ENCODE data around the gene PPP6R3. TPM values are rescaled to one million over a fixed set of nuclear protein-coding genes. Genes with fewer than 3 reads are reported as not detected.

The PPP6R3 gene
- total and polyA plus RNA-seq, 2 of the 13 experiments (the other 11 are each of a cell fraction or from before 2014, with no cell fraction given) = 41.2 to 83.4 TPM

DNA sequence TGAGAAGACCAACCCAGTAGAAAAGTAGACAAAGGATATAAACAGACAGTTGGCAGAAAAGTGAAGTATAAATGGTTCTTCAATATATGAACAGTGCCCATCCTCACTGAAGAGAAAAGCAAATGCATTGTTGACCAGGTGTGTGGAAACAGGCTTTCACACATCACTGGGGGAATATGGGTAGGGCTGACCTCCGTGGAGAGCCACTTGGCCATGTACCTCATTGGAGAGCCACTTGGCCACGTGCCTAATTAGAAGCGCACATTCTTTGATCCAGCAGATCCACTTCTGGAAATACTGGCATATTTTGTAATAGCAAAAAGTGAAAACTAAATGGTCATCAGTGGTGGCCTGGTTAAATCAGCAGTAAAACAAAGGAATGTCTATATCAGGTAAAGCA, 43.2 kb downstream of the PPP6R3 start:
- 95% methylated on average over 3 of the region's 3 CpGs for WGBS (ENCODE audit: low lambda C conversion rate)
- POLR2A ChIA-PET = no interaction called here
- CTCF ChIA-PET (ENCODE audit: low intra/inter-chr PET ratio, low total read pairs) = no interaction called here

More for the DNA sequence above, 43.2 kb downstream of the PPP6R3 start:
- H3K36me3 ChIP-seq (replicated peaks in 1 of 2; ENCODE audit: control insufficient read depth in 1 of 2, insufficient read depth in 2 of 2, low read length in 2 of 2) = peaks cover 0 to 3% of the 10 kb centered on the region in 2 experiments; a peak in 2 of 5 replicates
- no TSS peak for BruUV-seq (replicated peaks)
- no peak for FAIRE-seq
- H3K27me3 ChIP-seq (ENCODE audit: control insufficient read depth in 1 of 2, insufficient read depth in 2 of 2, low read length in 2 of 2) = no peaks in the 10 kb centered on the region
- H3K4me2 ChIP-seq (ENCODE audit: low read depth, low read length) = no peak overlapping the region
- DNase-seq (ENCODE audit: low spot score) = no peak
- H3K9ac ChIP-seq (ENCODE audit: insufficient read depth, low read depth, low read length) = no peak overlapping the region
- H3K79me2 ChIP-seq (ENCODE audit: insufficient read depth, low read length) = peaks cover 98% of the 10 kb centered on the region
- no peaks in the 10 kb centered on the region for H3K9me3 ChIP-seq (ENCODE audit: low read length)
- intact Hi-C loops (cut with micrococcal nuclease; ENCODE audit: unreplicated experiment) = no loop called here
- peaks cover 72% of the 10 kb centered on the region for H4K20me1 ChIP-seq (ENCODE audit: insufficient read depth, low read length)
- peaks cover 16% of the 10 kb centered on the region for H3K4me1 ChIP-seq (ENCODE audit: insufficient read depth, low read length)
- no peak overlapping the region for H3K4me3 ChIP-seq (replicated peaks in 1 of 3; ENCODE audit: insufficient read depth in 1 of 3, low read depth in 2 of 3, low read length in 3 of 3)
- in situ Hi-C loops (cut with HindIII; ENCODE audit: extremely low pct_ligation_motif_present, low pct_unique_long_range_greater_than_20kb) = no loop called here
- ATAC-seq = no peak
- no peak overlapping the region for H2AFZ ChIP-seq (ENCODE audit: low read length)
- peak overlapping the region; percentile 31 for H3K27ac ChIP-seq (ENCODE audit: extremely low read length, insufficient read depth, low read length)
- TF ChIP-seq, protein P1, sequence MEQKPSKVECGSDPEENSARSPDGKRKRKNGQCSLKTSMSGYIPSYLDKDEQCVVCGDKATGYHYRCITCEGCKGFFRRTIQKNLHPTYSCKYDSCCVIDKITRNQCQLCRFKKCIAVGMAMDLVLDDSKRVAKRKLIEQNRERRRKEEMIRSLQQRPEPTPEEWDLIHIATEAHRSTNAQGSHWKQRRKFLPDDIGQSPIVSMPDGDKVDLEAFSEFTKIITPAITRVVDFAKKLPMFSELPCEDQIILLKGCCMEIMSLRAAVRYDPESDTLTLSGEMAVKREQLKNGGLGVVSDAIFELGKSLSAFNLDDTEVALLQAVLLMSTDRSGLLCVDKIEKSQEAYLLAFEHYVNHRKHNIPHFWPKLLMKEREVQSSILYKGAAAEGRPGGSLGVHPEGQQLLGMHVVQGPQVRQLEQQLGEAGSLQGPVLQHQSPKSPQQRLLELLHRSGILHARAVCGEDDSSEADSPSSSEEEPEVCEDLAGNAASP (CRISPR knock-in tag; IDR thresholded peaks at IDR 0.05; ENCODE audit: borderline replicate concordance) = no peak
- TF ChIP-seq, protein P2, sequence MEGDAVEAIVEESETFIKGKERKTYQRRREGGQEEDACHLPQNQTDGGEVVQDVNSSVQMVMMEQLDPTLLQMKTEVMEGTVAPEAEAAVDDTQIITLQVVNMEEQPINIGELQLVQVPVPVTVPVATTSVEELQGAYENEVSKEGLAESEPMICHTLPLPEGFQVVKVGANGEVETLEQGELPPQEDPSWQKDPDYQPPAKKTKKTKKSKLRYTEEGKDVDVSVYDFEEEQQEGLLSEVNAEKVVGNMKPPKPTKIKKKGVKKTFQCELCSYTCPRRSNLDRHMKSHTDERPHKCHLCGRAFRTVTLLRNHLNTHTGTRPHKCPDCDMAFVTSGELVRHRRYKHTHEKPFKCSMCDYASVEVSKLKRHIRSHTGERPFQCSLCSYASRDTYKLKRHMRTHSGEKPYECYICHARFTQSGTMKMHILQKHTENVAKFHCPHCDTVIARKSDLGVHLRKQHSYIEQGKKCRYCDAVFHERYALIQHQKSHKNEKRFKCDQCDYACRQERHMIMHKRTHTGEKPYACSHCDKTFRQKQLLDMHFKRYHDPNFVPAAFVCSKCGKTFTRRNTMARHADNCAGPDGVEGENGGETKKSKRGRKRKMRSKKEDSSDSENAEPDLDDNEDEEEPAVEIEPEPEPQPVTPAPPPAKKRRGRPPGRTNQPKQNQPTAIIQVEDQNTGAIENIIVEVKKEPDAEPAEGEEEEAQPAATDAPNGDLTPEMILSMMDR (CRISPR knock-in tag; IDR thresholded peaks at IDR 0.05) = no peak
- TF ChIP-seq AGO2 (optimal IDR thresholded peaks at IDR 0.05; ENCODE audit: low read depth, low read length) (no peak), NKX3-1 (CRISPR knock-in tag; IDR thresholded peaks at IDR 0.05) (no peak), MTF1 (CRISPR knock-in tag; IDR thresholded peaks at IDR 0.05) (no peak), ETV6 (CRISPR knock-in tag; conservative IDR thresholded peaks at IDR 0.05) (no peak), EED (CRISPR knock-in tag; IDR thresholded peaks at IDR 0.05) (no peak)
- TF ChIP-seq, protein P3, sequence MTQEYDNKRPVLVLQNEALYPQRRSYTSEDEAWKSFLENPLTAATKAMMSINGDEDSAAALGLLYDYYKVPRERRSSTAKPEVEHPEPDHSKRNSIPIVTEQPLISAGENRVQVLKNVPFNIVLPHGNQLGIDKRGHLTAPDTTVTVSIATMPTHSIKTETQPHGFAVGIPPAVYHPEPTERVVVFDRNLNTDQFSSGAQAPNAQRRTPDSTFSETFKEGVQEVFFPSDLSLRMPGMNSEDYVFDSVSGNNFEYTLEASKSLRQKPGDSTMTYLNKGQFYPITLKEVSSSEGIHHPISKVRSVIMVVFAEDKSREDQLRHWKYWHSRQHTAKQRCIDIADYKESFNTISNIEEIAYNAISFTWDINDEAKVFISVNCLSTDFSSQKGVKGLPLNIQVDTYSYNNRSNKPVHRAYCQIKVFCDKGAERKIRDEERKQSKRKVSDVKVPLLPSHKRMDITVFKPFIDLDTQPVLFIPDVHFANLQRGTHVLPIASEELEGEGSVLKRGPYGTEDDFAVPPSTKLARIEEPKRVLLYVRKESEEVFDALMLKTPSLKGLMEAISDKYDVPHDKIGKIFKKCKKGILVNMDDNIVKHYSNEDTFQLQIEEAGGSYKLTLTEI (CRISPR knock-in tag; conservative IDR thresholded peaks at IDR 0.05) = no peak
- TF ChIP-seq, protein P4, sequence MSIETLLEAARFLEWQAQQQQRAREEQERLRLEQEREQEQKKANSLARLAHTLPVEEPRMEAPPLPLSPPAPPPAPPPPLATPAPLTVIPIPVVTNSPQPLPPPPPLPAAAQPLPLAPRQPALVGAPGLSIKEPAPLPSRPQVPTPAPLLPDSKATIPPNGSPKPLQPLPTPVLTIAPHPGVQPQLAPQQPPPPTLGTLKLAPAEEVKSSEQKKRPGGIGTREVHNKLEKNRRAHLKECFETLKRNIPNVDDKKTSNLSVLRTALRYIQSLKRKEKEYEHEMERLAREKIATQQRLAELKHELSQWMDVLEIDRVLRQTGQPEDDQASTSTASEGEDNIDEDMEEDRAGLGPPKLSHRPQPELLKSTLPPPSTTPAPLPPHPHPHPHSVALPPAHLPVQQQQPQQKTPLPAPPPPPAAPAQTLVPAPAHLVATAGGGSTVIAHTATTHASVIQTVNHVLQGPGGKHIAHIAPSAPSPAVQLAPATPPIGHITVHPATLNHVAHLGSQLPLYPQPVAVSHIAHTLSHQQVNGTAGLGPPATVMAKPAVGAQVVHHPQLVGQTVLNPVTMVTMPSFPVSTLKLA (IDR thresholded peaks at IDR 0.05) = no peak
- TF ChIP-seq, protein P5, sequence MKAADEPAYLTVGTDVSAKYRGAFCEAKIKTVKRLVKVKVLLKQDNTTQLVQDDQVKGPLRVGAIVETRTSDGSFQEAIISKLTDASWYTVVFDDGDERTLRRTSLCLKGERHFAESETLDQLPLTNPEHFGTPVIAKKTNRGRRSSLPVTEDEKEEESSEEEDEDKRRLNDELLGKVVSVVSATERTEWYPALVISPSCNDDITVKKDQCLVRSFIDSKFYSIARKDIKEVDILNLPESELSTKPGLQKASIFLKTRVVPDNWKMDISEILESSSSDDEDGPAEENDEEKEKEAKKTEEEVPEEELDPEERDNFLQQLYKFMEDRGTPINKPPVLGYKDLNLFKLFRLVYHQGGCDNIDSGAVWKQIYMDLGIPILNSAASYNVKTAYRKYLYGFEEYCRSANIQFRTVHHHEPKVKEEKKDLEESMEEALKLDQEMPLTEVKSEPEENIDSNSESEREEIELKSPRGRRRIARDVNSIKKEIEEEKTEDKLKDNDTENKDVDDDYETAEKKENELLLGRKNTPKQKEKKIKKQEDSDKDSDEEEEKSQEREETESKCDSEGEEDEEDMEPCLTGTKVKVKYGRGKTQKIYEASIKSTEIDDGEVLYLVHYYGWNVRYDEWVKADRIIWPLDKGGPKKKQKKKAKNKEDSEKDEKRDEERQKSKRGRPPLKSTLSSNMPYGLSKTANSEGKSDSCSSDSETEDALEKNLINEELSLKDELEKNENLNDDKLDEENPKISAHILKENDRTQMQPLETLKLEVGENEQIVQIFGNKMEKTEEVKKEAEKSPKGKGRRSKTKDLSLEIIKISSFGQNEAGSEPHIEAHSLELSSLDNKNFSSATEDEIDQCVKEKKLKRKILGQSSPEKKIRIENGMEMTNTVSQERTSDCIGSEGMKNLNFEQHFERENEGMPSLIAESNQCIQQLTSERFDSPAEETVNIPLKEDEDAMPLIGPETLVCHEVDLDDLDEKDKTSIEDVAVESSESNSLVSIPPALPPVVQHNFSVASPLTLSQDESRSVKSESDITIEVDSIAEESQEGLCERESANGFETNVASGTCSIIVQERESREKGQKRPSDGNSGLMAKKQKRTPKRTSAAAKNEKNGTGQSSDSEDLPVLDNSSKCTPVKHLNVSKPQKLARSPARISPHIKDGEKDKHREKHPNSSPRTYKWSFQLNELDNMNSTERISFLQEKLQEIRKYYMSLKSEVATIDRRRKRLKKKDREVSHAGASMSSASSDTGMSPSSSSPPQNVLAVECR (CRISPR knock-in tag; IDR thresholded peaks at IDR 0.05; ENCODE audit: borderline replicate concordance) = no peak
